Mucosa of rectum (tissue), 2 donors: Measurements from ENCODE around the gene STK11IP.

Source experiments
- H3K27ac ChIP-seq, 2 donors: one replicate each; pipeline ENCODE4 v1.7.0; 2013; ENCODE audit warnings: inconsistent platforms in 2 of 2, low read depth in 2 of 2, low read length in 2 of 2
- H3K27me3 ChIP-seq, 2 donors: one replicate each; pipeline ENCODE4 v1.7.0; 2013; ENCODE audit warnings: low read length in 2 of 2; ENCODE audit not compliant: control insufficient read depth in 2 of 2, insufficient read depth in 2 of 2
- H3K36me3 ChIP-seq, 2 donors: one replicate each; pipeline ENCODE4 v1.7.0; 2013; ENCODE audit warnings: low read length in 2 of 2; ENCODE audit not compliant: control insufficient read depth in 2 of 2, insufficient read depth in 2 of 2
- H3K4me1 ChIP-seq, 2 donors: one replicate each; pipeline ENCODE4 v1.7.0; 2013; ENCODE audit warnings: low read length in 2 of 2, mild to moderate bottlenecking in 1 of 2; ENCODE audit not compliant: control insufficient read depth in 2 of 2, insufficient read depth in 2 of 2
- H3K4me3 ChIP-seq, 2 donors: one replicate each; pipeline ENCODE4 v1.7.0; 2013; ENCODE audit warnings: low read length in 2 of 2
- H3K9ac ChIP-seq, 2 donors: one replicate each; pipeline ENCODE4 v1.7.0; 2013; ENCODE audit warnings: low read length in 2 of 2, low read depth in 1 of 2, mild to moderate bottlenecking in 1 of 2
- H3K9me3 ChIP-seq, 2 donors: one replicate each; pipeline ENCODE4 v1.7.0; 2013; ENCODE audit warnings: low read length in 2 of 2; ENCODE audit not compliant: control insufficient read depth in 2 of 2
- donor health status: healthy.
- donor health status: Normal muscosa, but diverticular disease.

STK11IP gene

DNA sequence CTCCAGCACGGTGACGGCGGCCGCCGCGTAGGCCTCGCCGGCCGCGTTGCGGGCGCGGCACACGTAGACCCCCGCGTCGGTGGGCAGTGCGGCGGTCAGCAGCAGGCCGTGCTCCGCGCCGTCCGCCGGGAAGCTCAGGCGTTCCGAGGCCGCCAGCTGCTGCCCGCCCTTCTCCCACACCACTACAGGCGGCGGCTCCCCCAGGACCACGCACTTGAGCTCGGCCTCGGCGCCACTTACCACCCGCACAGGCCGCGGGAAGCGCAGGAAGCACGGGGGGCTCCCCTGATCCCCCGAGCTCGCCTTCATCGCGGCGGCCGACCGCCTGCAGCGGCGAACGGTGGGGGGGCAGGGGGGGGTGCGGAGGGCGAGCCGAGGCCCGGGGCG lies 26.7 kb upstream of the STK11IP start:
- peak overlapping the region in 1 of 2 donors; percentile 65 for H3K9ac ChIP-seq
- H3K36me3 ChIP-seq, result no peaks in the 10 kb centered on the region
- H3K27me3 ChIP-seq, result peaks cover 12 to 20% of the 10 kb centered on the region in 2 donors
- peaks cover 4% of the 10 kb centered on the region in 2 donors for H3K4me1 ChIP-seq
- H3K9me3 ChIP-seq, result no peaks in the 10 kb centered on the region
- peak overlapping the region; percentile 48 to 54 for H3K4me3 ChIP-seq
- H3K27ac ChIP-seq, result peak overlapping the region in 1 of 2 donors; percentile 48

DNA sequence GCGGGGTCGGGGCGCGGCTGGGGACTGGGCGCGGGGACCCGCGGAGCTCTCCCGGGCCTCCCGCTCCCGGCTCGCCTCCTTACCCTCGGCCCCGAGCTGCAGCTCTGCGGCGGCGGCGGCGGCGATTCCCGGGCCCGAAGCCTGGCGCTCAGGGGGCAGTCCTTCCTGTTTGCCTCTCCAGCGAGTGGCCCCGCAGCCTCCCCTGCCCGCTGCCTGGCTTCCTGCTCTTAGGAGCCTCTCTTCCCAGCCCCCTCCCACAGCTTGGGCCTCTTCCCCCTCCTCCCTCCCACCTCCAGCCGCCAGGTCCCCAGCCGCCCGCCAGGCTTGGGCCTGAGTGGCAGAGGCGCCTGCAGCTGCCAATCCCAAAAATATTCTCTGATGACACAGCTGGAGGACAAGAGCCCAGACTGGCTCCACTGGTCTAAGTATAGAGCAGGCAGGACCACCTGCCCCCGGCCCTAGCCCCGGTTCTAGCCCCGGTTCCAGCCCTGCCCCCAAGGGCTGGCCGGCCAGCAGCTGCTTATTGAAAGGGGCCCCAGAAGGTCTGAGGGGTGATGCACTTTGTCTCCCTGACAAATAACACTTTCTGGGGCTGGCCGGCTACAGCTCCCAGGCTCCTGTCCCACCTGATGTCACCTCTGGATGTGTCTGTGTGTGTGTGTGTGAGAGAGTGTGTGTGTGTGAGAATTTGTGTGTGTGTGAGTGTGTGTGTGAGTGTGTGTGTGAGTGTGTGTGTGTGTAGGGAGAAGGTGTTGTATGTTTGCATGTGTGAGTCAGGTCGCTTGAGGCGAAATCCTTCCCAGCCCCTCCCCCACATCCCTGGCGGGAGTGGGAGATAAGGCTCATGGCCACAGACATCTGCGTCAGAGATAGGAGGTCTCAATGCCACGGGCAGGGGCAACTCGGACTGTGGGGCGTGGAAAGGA lies 26.1 kb upstream of the STK11IP start, which contains the start of gene OBSL1:
OBSL1 (minus strand) TSS at position 229 of the 926 bp plus-strand sequence. CDS start 307 bp downstream, outside the sequence.
- Histone ChIP-seq H3K4me3 (peak within 1 kb of the TSS; percentile 48 to 54), H3K9ac (peak within 1 kb of the TSS in 1 of 2 donors; percentile 65), H3K4me1 (peaks cover 4% of the 10 kb centered on the region in 2 donors)

DNA sequence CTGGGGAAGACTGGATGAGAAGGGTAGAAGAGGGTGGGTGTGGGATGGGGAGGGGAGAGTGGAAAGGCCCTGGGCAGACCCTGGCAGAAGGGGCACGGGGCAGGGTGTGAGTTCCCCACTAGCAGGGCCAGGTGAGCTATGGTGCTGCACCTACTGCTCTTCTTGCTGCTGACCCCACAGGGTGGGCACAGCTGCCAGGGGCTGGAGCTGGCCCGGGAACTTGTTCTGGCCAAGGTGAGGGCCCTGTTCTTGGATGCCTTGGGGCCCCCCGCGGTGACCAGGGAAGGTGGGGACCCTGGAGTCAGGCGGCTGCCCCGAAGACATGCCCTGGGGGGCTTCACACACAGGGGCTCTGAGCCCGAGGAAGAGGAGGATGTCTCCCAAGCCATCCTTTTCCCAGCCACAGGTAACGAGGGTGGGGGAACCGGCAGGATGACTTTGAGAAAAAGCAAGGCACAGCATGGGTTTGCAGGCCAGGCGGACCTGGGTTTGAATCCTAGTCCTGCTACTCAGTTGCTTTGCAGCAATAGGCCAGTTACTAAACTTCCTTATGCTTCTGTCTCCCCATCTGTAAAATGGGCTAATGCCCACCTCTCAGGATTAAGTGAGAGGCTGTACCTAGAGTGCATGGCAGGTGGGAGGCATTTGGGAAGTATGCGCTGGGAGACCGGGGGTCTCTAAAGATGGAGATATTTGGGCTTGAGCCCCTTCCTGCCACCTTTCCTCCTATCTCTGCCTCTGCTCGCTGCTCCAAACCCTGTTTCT lies 25.2 kb upstream of the STK11IP start, which contains the start of gene INHA:
INHA (plus strand) TSS at position 74 of the 765 bp plus-strand sequence; CDS start at position 139, 65 bp downstream.
- Histone ChIP-seq H3K9me3 (no peaks in the 10 kb centered on the region), H3K27ac (no peak within 1 kb of the TSS), H3K4me3 (peak within 1 kb of the TSS in 1 of 2 donors; percentile 10), H3K36me3 (no peaks in the 10 kb centered on the region), H3K9ac (peak within 1 kb of the TSS in 1 of 2 donors; percentile 38), H3K4me1 (peaks cover 4% of the 10 kb centered on the region in 2 donors), H3K27me3 (peaks cover 12 to 26% of the 10 kb centered on the region in 2 donors)

More for the DNA sequence above, 26.1 kb upstream of the STK11IP start, which contains the start of gene OBSL1:
- Histone ChIP-seq H3K36me3 (no peaks in the 10 kb centered on the region), H3K27me3 (peaks cover 12 to 20% of the 10 kb centered on the region in 2 donors), H3K27ac (peak within 1 kb of the TSS in 1 of 2 donors; percentile 48), H3K9me3 (no peaks in the 10 kb centered on the region)

DNA sequence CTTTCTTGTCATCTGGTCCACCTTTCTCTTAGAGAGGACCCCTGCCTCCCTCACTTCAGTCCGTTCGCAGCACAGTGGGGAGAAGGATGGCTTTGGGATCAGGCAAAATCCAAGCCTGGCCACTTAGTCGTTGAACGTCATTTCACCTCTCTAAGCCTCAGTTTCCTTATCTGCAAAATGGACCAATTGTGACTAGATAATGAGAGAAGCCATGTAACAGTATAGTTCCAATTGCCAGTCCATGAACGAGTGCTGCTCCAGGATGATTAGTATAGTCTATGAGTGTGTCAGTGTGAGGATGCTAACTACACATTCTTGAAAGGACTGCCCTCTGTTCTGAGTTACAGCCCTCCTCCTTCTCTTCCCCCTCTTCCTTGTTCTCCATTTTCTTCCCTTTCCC lies 24.5 kb upstream of the STK11IP start:
- H3K27ac ChIP-seq, result no peak overlapping the region
- peaks cover 12 to 26% of the 10 kb centered on the region in 2 donors for H3K27me3 ChIP-seq
- no peaks in the 10 kb centered on the region for H3K36me3 ChIP-seq

DNA sequence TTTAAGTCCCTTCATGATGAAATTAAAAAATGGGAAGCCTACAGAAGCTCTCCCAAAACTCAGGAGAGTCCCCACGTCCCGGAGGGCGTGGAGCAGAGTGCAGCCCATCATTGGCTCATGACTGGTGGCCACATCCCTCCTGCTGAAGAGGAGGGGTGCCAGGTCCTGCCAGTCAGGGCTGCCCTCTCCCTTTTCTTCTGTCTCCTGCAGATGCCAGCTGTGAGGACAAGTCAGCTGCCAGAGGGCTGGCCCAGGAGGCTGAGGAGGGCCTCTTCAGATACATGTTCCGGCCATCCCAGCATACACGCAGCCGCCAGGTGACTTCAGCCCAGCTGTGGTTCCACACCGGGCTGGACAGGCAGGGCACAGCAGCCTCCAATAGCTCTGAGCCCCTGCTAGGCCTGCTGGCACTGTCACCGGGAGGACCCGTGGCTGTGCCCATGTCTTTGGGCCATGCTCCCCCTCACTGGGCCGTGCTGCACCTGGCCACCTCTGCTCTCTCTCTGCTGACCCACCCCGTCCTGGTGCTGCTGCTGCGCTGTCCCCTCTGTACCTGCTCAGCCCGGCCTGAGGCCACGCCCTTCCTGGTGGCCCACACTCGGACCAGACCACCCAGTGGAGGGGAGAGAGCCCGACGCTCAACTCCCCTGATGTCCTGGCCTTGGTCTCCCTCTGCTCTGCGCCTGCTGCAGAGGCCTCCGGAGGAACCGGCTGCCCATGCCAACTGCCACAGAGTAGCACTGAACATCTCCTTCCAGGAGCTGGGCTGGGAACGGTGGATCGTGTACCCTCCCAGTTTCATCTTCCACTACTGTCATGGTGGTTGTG lies 23.0 kb upstream of the STK11IP start:
- Histone ChIP-seq H3K4me1 (peaks cover 4% of the 10 kb centered on the region in 2 donors), H3K27ac (no peak overlapping the region), H3K27me3 (peaks cover 12 to 26% of the 10 kb centered on the region in 2 donors), H3K9ac (no peak overlapping the region), H3K9me3 (no peaks in the 10 kb centered on the region), H3K36me3 (no peaks in the 10 kb centered on the region), H3K4me3 (no peak overlapping the region)

More for the DNA sequence above, 24.5 kb upstream of the STK11IP start:
- H3K4me3 ChIP-seq, result no peak overlapping the region
- no peak overlapping the region for H3K9ac ChIP-seq
- no peaks in the 10 kb centered on the region for H3K9me3 ChIP-seq
- H3K4me1 ChIP-seq, result peaks cover 4% of the 10 kb centered on the region in 2 donors

DNA sequence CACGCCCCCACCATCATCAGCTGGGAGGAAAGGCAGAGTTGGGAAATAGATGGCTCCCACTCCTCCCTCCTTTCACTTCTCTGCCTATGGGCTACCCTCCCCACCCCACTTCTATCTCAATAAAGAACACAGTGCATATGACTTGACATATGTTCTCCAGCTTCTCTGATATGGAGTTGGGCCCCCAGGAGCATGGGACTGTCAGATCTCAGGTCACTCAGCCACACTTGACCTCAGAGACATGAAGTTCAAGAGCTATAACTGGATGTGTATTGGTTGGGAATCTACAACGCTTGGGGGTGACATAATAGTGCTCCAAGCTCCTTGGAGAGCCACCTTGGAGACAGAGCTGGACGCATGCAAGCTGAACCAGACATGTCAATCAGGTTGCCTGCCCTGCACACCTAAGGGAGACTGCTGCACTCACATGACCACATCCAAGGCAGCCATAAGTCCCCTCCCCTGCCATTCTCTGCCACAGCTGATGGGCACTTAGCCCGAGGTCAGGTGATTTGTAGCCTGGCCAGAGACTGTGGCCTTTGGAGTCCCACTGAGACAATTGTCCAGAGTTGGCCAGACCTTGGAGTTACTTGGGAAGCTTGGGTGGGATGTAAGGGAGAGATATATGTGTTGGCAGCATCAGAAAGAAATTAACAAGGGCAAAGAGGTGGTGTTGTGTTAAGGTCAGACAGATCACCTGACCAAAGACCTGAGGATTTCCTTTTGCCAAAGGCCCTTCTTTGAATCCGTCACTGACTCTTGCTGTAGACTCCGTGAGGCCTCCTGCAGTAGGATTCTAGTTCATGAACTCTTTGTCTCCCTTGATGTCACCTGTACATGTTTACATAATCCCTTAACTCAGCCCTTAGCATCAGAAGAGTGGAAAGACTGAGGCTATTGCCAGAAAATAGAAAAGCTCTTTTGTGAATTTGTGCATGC lies 21.8 kb upstream of the STK11IP start:
- no peaks in the 10 kb centered on the region for H3K4me1 ChIP-seq
- H3K36me3 ChIP-seq, result no peaks in the 10 kb centered on the region
- peaks cover 12 to 22% of the 10 kb centered on the region in 2 donors for H3K27me3 ChIP-seq
- no peaks in the 10 kb centered on the region for H3K9me3 ChIP-seq
- no peak overlapping the region for H3K9ac ChIP-seq
- H3K27ac ChIP-seq, result no peak overlapping the region
- H3K4me3 ChIP-seq, result no peak overlapping the region

DNA sequence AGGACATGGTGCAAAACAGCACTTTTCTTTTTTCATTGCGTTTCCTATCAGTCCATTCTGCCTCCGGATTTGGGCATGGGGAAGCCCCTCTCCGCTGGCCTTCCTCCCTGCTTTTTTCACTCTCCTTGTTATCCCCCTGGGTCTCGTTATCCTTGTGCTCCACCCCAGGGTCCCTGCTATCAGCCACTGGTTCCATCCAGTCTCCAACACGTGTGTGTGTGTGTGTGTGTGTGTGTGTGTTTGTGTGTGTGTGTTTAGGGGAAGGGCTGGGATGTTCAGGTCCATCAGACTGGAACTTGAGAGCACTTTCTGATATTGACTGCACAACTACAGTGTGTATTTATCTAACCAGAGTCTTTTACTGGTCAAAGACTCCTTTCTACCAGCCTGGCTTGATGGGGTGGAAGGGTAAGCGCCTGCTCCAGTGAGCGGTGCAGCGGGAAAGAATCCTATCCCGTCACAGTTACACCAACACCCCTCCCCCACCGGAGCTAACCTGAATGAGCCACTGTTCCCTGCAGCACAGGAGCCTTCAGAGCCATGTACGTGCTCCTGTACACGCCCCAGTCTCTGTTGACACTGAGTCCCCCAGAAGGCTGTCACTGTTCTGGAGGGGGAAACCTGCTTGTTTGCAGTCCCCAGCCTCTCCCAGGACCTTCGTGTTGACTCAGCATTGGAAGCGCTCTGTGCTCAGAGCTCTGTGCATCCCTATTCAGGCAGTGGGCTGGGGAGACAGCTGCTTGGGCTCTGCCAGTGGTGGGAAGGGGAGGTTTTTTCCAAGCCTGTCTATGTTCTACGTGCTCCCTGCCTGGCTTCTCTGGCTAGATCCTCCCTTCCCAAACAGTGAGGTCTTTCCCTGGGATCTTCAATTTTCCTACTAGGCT lies 20.9 kb upstream of the STK11IP start:
- Histone ChIP-seq H3K27ac (no peak overlapping the region), H3K27me3 (peaks cover 12 to 22% of the 10 kb centered on the region in 2 donors)

DNA sequence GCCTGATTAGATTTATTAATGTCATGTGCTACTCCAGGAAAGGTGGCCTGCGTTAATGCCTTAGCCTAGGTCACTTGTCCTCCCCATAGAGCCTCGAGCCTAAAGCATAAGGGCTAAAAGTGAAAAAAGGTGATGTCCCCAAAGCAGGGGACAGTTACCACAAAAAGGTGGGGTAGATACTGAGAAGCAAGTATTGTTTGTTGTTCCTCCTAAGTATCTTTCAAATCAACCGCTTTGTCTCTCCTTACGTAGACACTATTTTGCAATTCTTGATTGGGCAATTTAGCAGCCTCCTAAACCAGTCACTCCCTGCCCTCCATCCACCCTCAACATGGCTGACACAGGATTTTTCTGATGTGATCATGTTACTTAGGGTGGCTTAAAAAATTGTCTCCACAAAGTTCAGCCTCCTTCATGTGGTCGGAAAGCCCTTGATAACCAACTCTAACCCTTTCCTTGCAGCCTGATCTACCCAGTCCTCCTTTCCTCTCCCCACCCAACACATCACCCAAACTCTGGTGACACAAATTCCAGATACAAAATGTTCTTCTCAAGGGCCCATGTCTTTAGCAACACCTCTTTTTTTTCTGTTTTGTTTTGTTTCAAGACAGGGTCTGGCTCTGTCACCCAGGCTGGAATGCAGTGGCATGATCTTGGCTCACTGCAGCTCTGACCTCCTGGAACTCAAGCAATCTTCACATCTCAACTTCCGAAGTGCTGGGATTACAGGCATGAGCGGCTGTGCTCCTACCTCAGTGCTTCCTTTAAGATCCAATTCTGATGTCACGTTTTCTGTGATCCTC lies 18.6 kb upstream of the STK11IP start:
- no peaks in the 10 kb centered on the region for H3K36me3 ChIP-seq
- no peak overlapping the region for H3K4me3 ChIP-seq
- no peaks in the 10 kb centered on the region for H3K4me1 ChIP-seq
- H3K9me3 ChIP-seq, result no peaks in the 10 kb centered on the region
- H3K9ac ChIP-seq, result no peak overlapping the region
- no peak overlapping the region for H3K27ac ChIP-seq
- H3K27me3 ChIP-seq, result peaks cover 4 to 14% of the 10 kb centered on the region in 2 donors

More for the DNA sequence above, 20.9 kb upstream of the STK11IP start:
- H3K36me3 ChIP-seq, result no peaks in the 10 kb centered on the region
- H3K4me1 ChIP-seq, result no peaks in the 10 kb centered on the region
- no peak overlapping the region for H3K4me3 ChIP-seq
- H3K9ac ChIP-seq, result no peak overlapping the region
- H3K9me3 ChIP-seq, result no peaks in the 10 kb centered on the region
